HG03025 (cell line): Measurements from ENCODE around the gene NRCAM.
A peak's percentile ranks its signal among the peaks of the same experiment; 100 is the strongest.

Source experiments
- ATAC-seq: cut with Tn5 transposase; IDR thresholded peaks from one replicate; pipeline ENCODE4 v1.9.1; 2021; ENCODE audit warnings: mild to moderate bottlenecking, moderate library complexity; ENCODE audit not compliant: unreplicated experiment, low FRiP score

NRCAM gene

DNA sequence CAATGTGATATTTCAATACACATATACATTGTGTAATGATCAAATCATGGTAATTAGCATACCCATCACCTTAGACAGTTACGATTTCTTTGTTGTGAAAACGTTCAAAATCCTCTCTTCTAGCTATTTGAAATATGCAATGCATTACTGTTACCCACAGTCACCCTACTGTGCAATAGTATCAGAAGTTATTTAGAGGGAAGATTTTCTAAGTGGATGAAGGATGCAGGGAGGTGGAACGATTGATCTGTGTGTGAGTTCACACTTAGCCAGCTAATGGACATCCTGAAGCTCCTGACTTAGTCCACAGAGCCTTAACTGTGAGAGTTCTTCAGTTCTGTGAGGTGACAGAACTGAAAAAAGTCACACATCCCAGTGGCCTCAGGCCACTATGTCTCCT, 228.9 kb downstream of the NRCAM start:
- no peak for ATAC-seq

DNA sequence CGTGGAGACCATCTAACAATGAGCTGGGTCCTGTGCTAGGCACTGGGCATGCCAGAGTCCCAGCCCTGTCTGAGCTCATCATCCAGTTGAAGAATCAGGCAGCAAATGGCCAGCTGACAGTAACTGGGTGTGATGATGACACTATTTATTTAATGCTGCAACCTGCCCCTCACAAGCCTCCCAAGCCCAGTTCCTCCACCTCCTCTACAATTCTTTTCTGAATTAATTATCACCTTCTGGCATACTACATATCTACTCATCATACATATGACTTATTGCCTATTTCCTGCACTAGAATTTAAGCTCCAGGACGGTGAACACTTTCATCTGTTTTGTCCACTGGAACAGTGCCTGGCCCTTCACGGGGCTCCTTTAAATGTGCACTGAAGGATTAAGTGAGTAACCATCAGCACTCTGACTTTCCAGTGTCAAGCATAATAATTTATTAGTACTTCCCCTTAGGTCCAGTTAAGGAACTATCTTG, 229.4 kb downstream of the NRCAM start:
- ATAC-seq, result no peak

- ATAC-seq, result no peak
These were observed 230.6 kb downstream of the NRCAM start for GRCh38 chr7:108225531-108226181.

DNA sequence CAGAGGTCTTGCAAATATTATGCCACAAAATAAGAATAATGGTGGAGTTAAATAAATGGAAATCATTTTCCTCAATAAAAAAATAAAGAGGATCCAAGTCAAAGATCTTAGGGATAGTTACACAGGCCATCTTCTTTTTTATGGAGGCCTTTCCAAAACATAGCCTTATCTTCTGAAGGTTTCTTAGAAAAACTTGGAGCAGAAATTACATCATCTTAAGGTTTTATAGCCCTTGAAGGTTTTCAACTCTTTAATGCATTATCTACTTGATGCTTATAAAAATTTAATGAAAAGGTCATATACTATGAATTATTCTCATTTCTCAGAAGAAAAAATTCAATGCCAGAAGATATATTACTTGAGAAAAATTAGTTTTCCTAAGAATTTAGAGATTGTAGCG, 231.8 kb downstream of the NRCAM start:
- no peak for ATAC-seq

GRCh38 chr7:108222236-108222892, 233.9 kb downstream of the NRCAM start:
- no peak for ATAC-seq

DNA sequence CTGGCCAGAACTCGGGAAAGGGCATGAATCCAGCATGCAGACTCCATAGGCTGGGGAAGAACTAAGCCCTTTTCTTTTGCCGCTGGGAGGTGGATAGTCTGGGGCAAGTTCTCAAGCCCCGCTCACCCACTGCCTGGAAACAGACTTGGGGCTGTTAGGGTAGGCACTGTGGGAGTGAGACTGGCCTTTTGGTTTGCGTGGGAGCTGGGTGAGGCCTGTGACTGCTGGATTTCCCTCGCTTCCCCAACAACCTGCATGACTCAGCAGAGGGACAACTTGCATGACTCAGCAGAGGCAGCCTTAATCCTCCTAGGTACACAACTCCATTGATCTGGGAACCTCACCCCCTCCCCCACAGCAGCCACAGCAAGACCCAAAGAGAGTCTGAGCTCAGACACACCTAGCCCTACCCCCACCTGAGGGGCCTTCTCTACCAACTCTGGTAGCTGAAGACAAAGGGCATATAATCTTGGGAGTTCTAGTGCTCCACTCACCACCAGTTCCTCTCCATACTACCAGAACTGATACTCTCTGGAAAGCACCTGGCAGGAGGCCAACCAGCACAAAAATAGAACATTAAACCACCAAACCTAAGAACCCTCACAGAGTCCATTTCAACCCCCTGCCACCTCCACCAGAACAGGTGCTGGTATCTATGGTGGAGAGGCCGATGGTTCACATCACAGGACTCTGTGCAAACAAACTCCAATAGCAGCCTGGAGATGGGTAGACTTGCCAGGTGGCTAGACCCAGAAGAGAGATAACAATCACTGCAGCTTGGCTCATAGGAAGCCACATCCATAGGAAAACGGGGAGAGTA, 244.6 kb downstream of the NRCAM start:
- ATAC-seq, result peak; percentile 73

DNA sequence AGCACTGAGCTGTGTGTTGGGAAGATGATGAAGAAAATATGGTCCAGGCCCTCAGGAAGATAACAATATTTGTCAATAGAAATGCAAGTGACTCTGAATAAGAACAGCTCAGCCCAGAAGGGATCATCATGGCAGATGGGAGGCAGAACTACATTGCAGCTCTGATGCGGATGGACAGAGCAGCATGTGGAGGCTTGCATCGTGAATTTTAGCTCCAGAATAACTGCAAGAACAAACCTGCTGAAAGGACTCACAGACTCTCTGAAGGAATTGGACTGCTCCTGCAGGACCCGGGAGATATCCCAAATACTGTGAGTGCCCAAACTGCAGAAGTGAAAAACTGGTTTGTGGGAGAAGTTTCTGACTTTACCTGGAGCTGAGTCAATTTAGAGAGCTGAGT, 245.4 kb downstream of the NRCAM start:
- ATAC-seq, result no peak

DNA sequence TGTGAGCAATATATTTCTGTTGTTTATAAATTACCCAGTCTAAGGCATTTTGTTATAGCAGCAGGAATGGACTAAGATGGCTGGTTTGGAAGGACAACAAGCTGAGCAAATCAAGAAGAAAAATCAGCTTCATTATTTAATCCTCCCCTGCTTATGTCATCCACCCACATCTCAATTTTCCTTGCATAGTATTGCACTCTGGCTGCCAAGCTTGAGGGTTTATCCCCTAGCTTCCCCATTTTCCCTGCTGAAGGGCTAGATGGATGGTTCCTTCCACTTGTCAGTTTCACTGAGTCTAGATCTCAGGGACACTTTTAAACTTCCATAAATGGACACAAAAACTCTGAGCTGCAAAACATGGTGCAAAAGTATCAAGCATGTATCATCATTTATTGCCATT, 250.9 kb downstream of the NRCAM start:
- ATAC-seq, result no peak

- no peak for ATAC-seq
These were observed 251.9 kb downstream of the NRCAM start for GRCh38 chr7:108204281-108204796.

GRCh38 chr7:108203537-108203936, 252.7 kb downstream of the NRCAM start:
- ATAC-seq, result peak; percentile 77

DNA sequence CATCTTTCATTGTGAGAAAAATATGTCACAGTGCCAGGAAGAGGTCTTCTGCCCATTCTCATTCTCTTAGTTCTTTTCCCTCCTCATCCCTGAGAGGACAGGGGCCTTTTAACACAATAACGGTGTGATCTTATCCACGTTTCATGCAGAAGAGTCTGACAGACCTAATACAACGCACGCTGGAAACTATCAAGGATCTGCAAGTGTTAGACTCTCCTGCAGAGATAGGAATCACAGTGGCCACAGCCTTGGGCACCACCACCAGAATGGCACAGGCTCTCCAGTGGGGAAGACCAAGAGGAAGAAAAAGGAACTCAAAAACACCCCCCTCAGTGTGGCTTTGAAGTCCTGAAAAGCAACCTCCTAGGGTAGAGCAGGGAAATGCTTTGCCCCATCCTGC, 253.5 kb downstream of the NRCAM start:
- ATAC-seq, result no peak

DNA sequence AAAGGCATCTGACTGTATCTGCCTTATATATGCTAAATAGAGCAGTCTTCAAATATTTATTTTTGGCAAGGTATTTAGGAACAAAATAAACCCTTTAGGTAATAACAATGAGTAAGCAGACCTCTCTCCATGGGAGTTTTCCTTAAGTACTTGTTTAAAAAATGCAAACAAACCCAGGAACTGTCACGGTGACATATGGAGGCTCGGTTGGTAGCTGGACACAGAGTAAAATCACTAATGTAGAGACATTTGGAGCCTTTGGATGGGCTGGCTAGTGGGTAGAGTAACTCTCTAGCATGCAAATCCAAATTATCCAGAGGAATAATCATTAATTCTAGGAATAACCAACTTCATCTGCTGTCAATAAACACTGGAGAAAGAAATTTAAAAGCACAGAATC, 254.5 kb downstream of the NRCAM start:
- ATAC-seq, result no peak

DNA sequence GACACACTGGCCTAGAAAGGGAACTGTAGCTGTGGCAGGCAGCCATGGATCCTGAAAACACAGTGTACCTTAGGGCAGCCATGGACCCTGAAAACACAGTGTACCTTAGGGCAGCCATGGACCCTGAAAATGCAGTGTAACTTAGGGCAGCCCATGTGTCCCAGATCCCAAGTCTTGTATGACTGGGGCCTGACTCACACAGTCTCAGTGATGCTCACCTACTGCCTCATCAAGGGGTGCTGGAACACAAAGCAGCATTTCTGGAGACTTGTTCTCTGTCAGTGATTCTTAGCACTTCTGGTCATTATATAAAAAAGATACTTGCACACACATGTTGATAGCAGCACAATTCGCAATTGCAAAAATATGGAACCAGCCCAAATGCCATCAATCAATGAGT, 255.9 kb downstream of the NRCAM start:
- no peak for ATAC-seq

DNA sequence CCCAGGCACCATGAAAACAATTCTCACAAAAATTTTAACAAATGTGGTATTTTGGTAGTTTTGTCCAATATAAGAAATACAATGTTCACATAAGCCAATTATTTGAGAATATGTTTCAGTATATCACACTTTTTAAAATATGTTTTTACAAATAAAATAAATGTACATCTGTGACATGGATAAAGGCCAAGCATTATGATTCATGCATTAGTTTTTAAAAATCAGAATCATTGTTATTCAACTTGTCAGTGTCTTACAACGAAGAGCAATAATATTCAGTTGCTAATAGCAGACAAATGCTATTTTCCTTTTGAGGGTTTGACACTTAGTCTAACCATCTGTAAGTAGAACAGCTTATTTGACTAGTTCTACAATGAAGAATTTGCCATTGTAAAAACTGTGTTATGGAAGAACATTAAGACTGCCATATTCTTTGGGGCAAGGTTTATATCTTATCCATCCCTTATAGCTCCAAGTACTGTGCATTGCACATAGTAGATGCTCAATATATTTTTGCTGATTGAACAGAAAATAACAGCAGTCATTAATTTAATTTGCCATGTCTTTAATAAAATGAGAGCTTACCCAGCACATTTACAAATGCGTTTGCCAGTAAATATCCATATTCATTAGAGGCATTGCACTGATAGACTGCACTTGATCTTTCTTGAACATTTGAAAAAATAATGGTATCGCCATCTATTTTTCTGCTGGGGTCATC, 258.7 kb downstream of the NRCAM start:
- ATAC-seq, result no peak

DNA sequence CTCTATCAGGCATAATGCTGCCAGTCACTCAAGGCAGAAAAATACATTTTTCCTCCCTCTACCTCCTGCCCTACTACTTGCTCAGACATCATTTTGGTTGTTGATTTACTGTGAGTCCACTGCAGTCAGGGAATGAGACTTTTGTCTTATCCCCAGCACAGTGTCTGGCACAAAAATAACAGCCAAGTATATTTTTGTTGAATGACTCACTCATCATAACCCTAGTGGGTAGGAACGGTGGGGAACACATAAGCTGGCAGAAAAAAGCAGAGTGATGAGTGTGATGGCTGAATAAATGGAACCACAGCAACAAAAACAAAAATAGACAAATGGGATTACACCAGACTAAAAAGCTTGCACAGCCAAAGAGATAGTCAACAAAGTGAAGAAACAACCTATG, 260.2 kb downstream of the NRCAM start:
- ATAC-seq, result no peak

DNA sequence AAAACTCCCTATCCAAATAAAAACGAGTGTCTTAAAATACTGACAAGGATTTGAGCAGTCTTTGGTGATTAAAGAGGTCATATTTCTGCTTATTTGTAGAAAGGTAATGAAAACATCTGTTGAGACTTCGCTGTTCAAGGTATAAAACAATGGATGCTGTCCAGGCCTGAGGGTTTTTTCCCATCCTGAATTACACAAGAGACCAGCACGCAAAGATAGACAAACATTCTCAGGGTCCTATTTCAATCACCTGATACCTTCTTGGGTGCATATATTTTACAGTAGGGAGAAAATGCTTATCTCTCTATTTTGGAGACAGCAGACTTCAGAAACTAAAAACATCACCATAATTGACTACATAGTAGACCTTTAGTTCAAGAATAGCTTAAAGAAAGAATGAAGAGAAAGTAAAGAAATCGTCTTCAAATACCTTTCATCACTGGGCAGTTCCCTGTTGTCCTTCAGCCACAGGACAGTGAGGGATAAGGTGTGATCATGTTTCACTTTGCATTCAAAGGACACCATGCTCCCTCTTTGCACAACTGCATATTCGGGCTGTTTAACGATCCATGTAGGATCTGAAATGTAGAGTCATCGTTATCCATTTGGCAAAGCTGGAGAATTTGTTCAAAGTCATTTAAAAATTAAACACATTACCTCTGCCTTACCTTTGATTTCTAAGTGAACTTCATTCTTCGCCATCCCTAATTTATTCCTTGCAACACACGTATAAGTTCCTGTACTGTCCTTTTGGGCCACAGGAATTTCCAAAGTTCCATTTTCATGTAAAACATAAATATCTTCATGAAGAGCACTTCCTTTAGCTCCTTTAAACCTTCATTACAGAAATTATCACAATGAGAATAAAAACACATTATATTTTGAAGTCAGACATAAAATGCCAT, 262.4 kb downstream of the NRCAM start:
- ATAC-seq, result no peak

- no peak for ATAC-seq
These were observed 265.3 kb downstream of the NRCAM start for GRCh38 chr7:108190891-108191290.

GRCh38 chr7:108189733-108190388, 266.4 kb downstream of the NRCAM start:
- ATAC-seq, result peak; percentile 94

GRCh38 chr7:108188724-108189123, 267.5 kb downstream of the NRCAM start:
- no peak for ATAC-seq
